GM03348 (cell line): ENCODE data around the gene FMNL2.
A peak's percentile ranks its signal among the peaks of the same experiment; 100 is the strongest.

Experiments
- DNase-seq: peaks from one replicate; pipeline ENCODE4 v3.0.0; 2012; ENCODE audit warnings: low spot score

FMNL2 gene

GRCh38 chr2:152651834-152652233 lies 316.9 kb downstream of the FMNL2 start:
- DNase-seq, result no peak

GRCh38 chr2:152655880-152656279 lies 320.9 kb downstream of the FMNL2 start:
- DNase-seq, result no peak

- DNase-seq, result no peak
Measured at GRCh38 chr2:152657043-152657442, 322.1 kb downstream of the FMNL2 start.

GRCh38 chr2:152658221-152658620 lies 323.2 kb downstream of the FMNL2 start:
- DNase-seq, result no peak

GRCh38 chr2:152661076-152661475 lies 326.1 kb downstream of the FMNL2 start:
- DNase-seq, result no peak

- DNase-seq, result no peak
Measured at GRCh38 chr2:152664725-152665124, 329.8 kb downstream of the FMNL2 start.

- DNase-seq, result no peak
Measured at GRCh38 chr2:152674334-152674733, 339.4 kb downstream of the FMNL2 start.

GRCh38 chr2:152676461-152676860 lies 341.5 kb downstream of the FMNL2 start:
- DNase-seq, result no peak

- DNase-seq, result no peak
Measured at GRCh38 chr2:152678808-152679207, 343.8 kb downstream of the FMNL2 start.

- no peak for DNase-seq
Measured at GRCh38 chr2:152682663-152683062, 347.7 kb downstream of the FMNL2 start.

- DNase-seq, result no peak
Measured at GRCh38 chr2:152683400-152683799, 348.4 kb downstream of the FMNL2 start.

- no peak for DNase-seq
Measured at GRCh38 chr2:152686321-152686720, 351.3 kb downstream of the FMNL2 start.

GRCh38 chr2:152693033-152693432 lies 358.1 kb downstream of the FMNL2 start:
- DNase-seq, result no peak

GRCh38 chr2:152694161-152694661 lies 359.2 kb downstream of the FMNL2 start:
- DNase-seq, result peak; percentile 26

GRCh38 chr2:152695763-152696162 lies 360.8 kb downstream of the FMNL2 start:
- DNase-seq, result no peak

- DNase-seq, result peak; percentile 5
Measured at GRCh38 chr2:152696476-152696875, 361.5 kb downstream of the FMNL2 start.
